Suprapubic skin (tissue), 4 donors: ENCODE results near the gene MARS1. TPM values are rescaled to one million over a fixed set of nuclear protein-coding genes. Genes with fewer than 3 reads are reported as not detected.

Experiments used
- DNase-seq, 2 donors: peaks; one replicate each; pipeline ENCODE4 v3.0.0-alpha.2; 2019; ENCODE audit warnings: low spot score in 2 of 2
- H3K27ac ChIP-seq: fragments of 200-600 bp; sonication (generic); one replicate; pipeline ENCODE4 v1.5.1; 2019
- H3K27me3 ChIP-seq: fragments of 200-600 bp; sonication (generic); one replicate; pipeline ENCODE4 v1.5.1; 2019
- H3K36me3 ChIP-seq: fragments of 200-600 bp; sonication (generic); one replicate; pipeline ENCODE4 v1.5.1; 2019
- H3K4me1 ChIP-seq: fragments of 200-600 bp; sonication (generic); one replicate; pipeline ENCODE4 v1.5.1; 2019
- H3K4me3 ChIP-seq: fragments of 200-600 bp; sonication (generic); one replicate; pipeline ENCODE4 v1.5.1; 2019; ENCODE audit warnings: mild to moderate bottlenecking
- H3K9me3 ChIP-seq: fragments of 200-600 bp; sonication (generic); one replicate; pipeline ENCODE4 v1.5.1; 2019
- EP300 ChIP-seq: sonication (generic); formaldehyde crosslinking; IDR thresholded peaks from one replicate; pipeline ENCODE4 v1.6.1; 2017; ENCODE audit warnings: antibody characterized with exemption
- POLR2A ChIP-seq, 2 donors: fragments of 450-650 bp; IDR thresholded peaks; one replicate each; pipeline ENCODE4 v1.6.1; 2017; ENCODE audit warnings: antibody characterized with exemption in 2 of 2, mild to moderate bottlenecking in 2 of 2, moderate library complexity in 2 of 2
- POLR2AphosphoS5 ChIP-seq, 3 donors: sonication (generic); formaldehyde crosslinking; IDR thresholded peaks; one replicate each; pipeline ENCODE4 v1.6.1; 2017; ENCODE audit warnings: antibody characterized with exemption in 3 of 3
- WGBS: methylation state at CpG from one replicate; pipeline ENCODE4 v1.1.5; 2018; 5-methylcytosine and 5-hydroxymethylcytosine counted together
- total RNA-seq, 4 donors: library from RNA; depleted of rRNA; stranded (reverse); fragments of >200 nt; gene quantifications; one replicate each; pipeline ENCODE4 v1.1.0, GENCODE V29; 2016
- TF ChIP-seq, protein P1 (sequence below), 2 donors: fragments of 200-600 bp in 1 of 2; fragments of 450-650 bp in 1 of 2; sonication (generic) in 1 of 2; IDR thresholded peaks; one replicate each; pipeline ENCODE4 v1.5.1; 2016 to 2019; ENCODE audit warnings: antibody characterized with exemption in 2 of 2, mild to moderate bottlenecking in 1 of 2, moderate library complexity in 1 of 2

The MARS1 gene
- total RNA-seq, 4 donors from 2014 or later, result 55.7 to 203 (median 79.7) TPM

- no peak for DNase-seq
- H3K27ac ChIP-seq, result no peak overlapping the region
- 47% methylated on average over 8 of the region's 10 CpGs for WGBS
- no peaks in the 10 kb centered on the region for H3K9me3 ChIP-seq
- H3K27me3 ChIP-seq, result no peaks in the 10 kb centered on the region
- TF ChIP-seq, protein P1, sequence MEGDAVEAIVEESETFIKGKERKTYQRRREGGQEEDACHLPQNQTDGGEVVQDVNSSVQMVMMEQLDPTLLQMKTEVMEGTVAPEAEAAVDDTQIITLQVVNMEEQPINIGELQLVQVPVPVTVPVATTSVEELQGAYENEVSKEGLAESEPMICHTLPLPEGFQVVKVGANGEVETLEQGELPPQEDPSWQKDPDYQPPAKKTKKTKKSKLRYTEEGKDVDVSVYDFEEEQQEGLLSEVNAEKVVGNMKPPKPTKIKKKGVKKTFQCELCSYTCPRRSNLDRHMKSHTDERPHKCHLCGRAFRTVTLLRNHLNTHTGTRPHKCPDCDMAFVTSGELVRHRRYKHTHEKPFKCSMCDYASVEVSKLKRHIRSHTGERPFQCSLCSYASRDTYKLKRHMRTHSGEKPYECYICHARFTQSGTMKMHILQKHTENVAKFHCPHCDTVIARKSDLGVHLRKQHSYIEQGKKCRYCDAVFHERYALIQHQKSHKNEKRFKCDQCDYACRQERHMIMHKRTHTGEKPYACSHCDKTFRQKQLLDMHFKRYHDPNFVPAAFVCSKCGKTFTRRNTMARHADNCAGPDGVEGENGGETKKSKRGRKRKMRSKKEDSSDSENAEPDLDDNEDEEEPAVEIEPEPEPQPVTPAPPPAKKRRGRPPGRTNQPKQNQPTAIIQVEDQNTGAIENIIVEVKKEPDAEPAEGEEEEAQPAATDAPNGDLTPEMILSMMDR (IDR thresholded peaks at IDR 0.05), result no peak
- no peak for TF ChIP-seq POLR2AphosphoS5 (IDR thresholded peaks at IDR 0.05)
- no peak for TF ChIP-seq EP300
- TF ChIP-seq POLR2A (IDR thresholded peaks at IDR 0.05), result no peak
- no peak overlapping the region for H3K4me3 ChIP-seq
- no peaks in the 10 kb centered on the region for H3K36me3 ChIP-seq
- peaks cover 27% of the 10 kb centered on the region for H3K4me1 ChIP-seq
Observed at GRCh38 chr12:57455374-57456144, 32.3 kb upstream of the MARS1 start.

- H3K9me3 ChIP-seq, result no peaks in the 10 kb centered on the region
- H3K4me1 ChIP-seq, result peaks cover 34% of the 10 kb centered on the region
- no peak overlapping the region for H3K4me3 ChIP-seq
- 50% methylated on average over 12 of the region's 15 CpGs for WGBS
- no peaks in the 10 kb centered on the region for H3K27me3 ChIP-seq
- TF ChIP-seq EP300, result no peak
- TF ChIP-seq, protein P1 (IDR thresholded peaks at IDR 0.05), result peak in 1 of 2 donors; percentile 38
- no peaks in the 10 kb centered on the region for H3K36me3 ChIP-seq
- H3K27ac ChIP-seq, result no peak overlapping the region
- no peak for DNase-seq
Observed at GRCh38 chr12:57456145-57456700, 31.6 kb upstream of the MARS1 start.

GRCh38 chr12:57456737-57457490 lies 31.0 kb upstream of the MARS1 start:
- peaks cover 41% of the 10 kb centered on the region for H3K4me1 ChIP-seq
- no peak for DNase-seq
- no peak overlapping the region for H3K27ac ChIP-seq
- no peak overlapping the region for H3K4me3 ChIP-seq
- TF ChIP-seq EP300, result no peak
- no peak for TF ChIP-seq POLR2AphosphoS5 (IDR thresholded peaks at IDR 0.05)
- TF ChIP-seq POLR2A (IDR thresholded peaks at IDR 0.05), result no peak
- no peaks in the 10 kb centered on the region for H3K36me3 ChIP-seq
- WGBS, result 90% methylated on average over 6 of the region's 6 CpGs
- no peaks in the 10 kb centered on the region for H3K9me3 ChIP-seq
- H3K27me3 ChIP-seq, result no peaks in the 10 kb centered on the region

DNA sequence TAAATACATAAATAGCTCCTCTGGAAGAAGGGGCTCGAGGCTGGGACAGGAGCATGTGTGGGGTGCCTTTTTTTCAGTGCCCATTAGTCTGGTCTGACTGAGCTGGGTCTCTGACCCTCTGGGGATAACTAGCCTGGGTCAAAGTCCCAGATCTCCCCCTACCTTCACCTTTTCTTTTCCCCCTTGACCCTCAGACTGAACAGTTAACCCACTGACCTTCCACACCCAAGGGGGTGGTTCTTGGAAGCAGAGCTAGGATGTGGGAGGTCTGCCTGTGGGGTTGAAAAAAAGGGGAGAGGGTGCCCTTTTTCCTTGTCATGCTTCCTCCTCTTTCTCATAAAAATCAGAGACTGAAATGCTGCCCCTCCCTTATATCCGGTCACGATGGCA lies 29.2 kb upstream of the MARS1 start:
- 25% methylated on average over 3 of the region's 3 CpGs for WGBS
- DNase-seq, result no peak
- no peaks in the 10 kb centered on the region for H3K9me3 ChIP-seq
- H3K4me3 ChIP-seq, result peak overlapping the region; percentile 75
- H3K27ac ChIP-seq, result peak overlapping the region; percentile 27
- H3K4me1 ChIP-seq, result peaks cover 51% of the 10 kb centered on the region
- no peaks in the 10 kb centered on the region for H3K36me3 ChIP-seq
- H3K27me3 ChIP-seq, result no peaks in the 10 kb centered on the region
- TF ChIP-seq, protein P1 (IDR thresholded peaks at IDR 0.05), result no peak
- TF ChIP-seq POLR2AphosphoS5 (IDR thresholded peaks at IDR 0.05) (no peak), EP300 (no peak), POLR2A (IDR thresholded peaks at IDR 0.05) (no peak)

- Histone ChIP-seq H3K9me3 (no peaks in the 10 kb centered on the region), H3K36me3 (no peaks in the 10 kb centered on the region), H3K27ac (peak overlapping the region; percentile 28), H3K4me1 (peaks cover 51% of the 10 kb centered on the region), H3K4me3 (peak overlapping the region; percentile 75), H3K27me3 (no peaks in the 10 kb centered on the region)
- peak; percentile 96 for DNase-seq
- no peak for TF ChIP-seq EP300
- TF ChIP-seq, protein P1 (IDR thresholded peaks at IDR 0.05), result peak; percentile 96 to 98
- WGBS, result 0% methylated on average over 12 of the region's 24 CpGs
Observed at GRCh38 chr12:57459055-57459749, 28.7 kb upstream of the MARS1 start.
